Suprapubic skin (tissue), 4 donors: ENCODE measurements around the gene CCDC14. TPM values are rescaled to one million over a fixed set of nuclear protein-coding genes. Genes with fewer than 3 reads are reported as not detected.

ENCODE experiments used
- DNase-seq, 2 donors: peaks; one replicate each; pipeline ENCODE4 v3.0.0-alpha.2; 2019; ENCODE audit warnings: low spot score in 2 of 2
- H3K27ac ChIP-seq: fragments of 200-600 bp; sonication (generic); one replicate; pipeline ENCODE4 v1.5.1; 2019
- H3K27me3 ChIP-seq: fragments of 200-600 bp; sonication (generic); one replicate; pipeline ENCODE4 v1.5.1; 2019
- H3K36me3 ChIP-seq: fragments of 200-600 bp; sonication (generic); one replicate; pipeline ENCODE4 v1.5.1; 2019
- H3K4me1 ChIP-seq: fragments of 200-600 bp; sonication (generic); one replicate; pipeline ENCODE4 v1.5.1; 2019
- H3K4me3 ChIP-seq: fragments of 200-600 bp; sonication (generic); one replicate; pipeline ENCODE4 v1.5.1; 2019; ENCODE audit warnings: mild to moderate bottlenecking
- H3K9me3 ChIP-seq: fragments of 200-600 bp; sonication (generic); one replicate; pipeline ENCODE4 v1.5.1; 2019
- EP300 ChIP-seq: sonication (generic); formaldehyde crosslinking; IDR thresholded peaks from one replicate; pipeline ENCODE4 v1.6.1; 2017; ENCODE audit warnings: antibody characterized with exemption
- POLR2A ChIP-seq, 2 donors: fragments of 450-650 bp; IDR thresholded peaks; one replicate each; pipeline ENCODE4 v1.6.1; 2017; ENCODE audit warnings: antibody characterized with exemption in 2 of 2, mild to moderate bottlenecking in 2 of 2, moderate library complexity in 2 of 2
- POLR2AphosphoS5 ChIP-seq, 3 donors: sonication (generic); formaldehyde crosslinking; IDR thresholded peaks; one replicate each; pipeline ENCODE4 v1.6.1; 2017; ENCODE audit warnings: antibody characterized with exemption in 3 of 3
- WGBS: methylation state at CpG from one replicate; pipeline ENCODE4 v1.1.5; 2018; 5-methylcytosine and 5-hydroxymethylcytosine counted together
- total RNA-seq, 4 donors: library from RNA; depleted of rRNA; stranded (reverse); fragments of >200 nt; gene quantifications; one replicate each; pipeline ENCODE4 v1.1.0, GENCODE V29; 2016
- TF ChIP-seq, protein P1 (sequence below), 2 donors: fragments of 200-600 bp in 1 of 2; fragments of 450-650 bp in 1 of 2; sonication (generic) in 1 of 2; IDR thresholded peaks; one replicate each; pipeline ENCODE4 v1.5.1; 2016 to 2019; ENCODE audit warnings: antibody characterized with exemption in 2 of 2, mild to moderate bottlenecking in 1 of 2, moderate library complexity in 1 of 2

The CCDC14 gene
- total RNA-seq, 4 donors from 2014 or later: 10.8 to 73.5 (median 28.0) TPM

DNA sequence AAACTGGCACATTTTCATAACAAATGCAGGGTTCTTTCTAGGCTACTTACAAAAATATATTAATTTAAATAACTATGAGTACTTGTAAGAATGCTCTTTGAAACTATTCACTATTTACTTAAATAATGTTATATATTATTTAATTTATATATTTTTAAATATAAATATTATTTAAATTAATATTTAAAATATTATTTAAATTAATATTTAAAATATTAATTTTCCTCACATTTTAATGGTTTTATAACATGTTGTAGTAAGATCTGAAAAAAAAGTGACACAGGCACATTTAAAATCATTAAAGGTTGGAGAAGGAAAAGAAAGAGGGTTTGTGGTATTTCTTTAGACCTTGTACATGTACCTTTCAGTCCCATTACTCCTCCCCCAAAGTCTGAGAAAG lies 34.6 kb downstream of the CCDC14 start:
- Histone ChIP-seq H3K27me3 (no peaks in the 10 kb centered on the region), H3K36me3 (peaks cover 43% of the 10 kb centered on the region)

DNA sequence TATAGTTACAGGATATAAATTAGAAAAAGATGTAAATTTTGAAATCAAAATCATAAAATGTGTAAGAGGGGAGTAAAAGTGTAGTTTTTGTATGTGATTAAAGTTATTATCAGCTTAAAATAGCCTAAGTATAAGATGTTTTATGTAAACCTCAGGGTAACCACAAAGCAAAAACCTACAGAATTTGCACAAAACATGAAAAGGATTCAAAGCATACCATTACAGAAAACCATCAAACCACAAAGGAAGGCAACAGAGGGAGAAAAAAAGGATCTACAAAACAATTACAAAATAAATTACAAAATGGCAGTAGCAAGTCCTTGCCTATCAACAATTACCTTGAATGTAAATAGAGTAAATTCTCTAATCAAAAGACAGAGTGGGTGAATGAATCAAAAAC lies 40.2 kb downstream of the CCDC14 start:
- TF ChIP-seq, protein P1, sequence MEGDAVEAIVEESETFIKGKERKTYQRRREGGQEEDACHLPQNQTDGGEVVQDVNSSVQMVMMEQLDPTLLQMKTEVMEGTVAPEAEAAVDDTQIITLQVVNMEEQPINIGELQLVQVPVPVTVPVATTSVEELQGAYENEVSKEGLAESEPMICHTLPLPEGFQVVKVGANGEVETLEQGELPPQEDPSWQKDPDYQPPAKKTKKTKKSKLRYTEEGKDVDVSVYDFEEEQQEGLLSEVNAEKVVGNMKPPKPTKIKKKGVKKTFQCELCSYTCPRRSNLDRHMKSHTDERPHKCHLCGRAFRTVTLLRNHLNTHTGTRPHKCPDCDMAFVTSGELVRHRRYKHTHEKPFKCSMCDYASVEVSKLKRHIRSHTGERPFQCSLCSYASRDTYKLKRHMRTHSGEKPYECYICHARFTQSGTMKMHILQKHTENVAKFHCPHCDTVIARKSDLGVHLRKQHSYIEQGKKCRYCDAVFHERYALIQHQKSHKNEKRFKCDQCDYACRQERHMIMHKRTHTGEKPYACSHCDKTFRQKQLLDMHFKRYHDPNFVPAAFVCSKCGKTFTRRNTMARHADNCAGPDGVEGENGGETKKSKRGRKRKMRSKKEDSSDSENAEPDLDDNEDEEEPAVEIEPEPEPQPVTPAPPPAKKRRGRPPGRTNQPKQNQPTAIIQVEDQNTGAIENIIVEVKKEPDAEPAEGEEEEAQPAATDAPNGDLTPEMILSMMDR (IDR thresholded peaks at IDR 0.05): no peak
- TF ChIP-seq POLR2AphosphoS5 (IDR thresholded peaks at IDR 0.05) (no peak), POLR2A (IDR thresholded peaks at IDR 0.05) (no peak), EP300 (no peak)
- Histone ChIP-seq H3K36me3 (peaks cover 36% of the 10 kb centered on the region), H3K4me3 (no peak overlapping the region), H3K27me3 (no peaks in the 10 kb centered on the region), H3K4me1 (no peaks in the 10 kb centered on the region), H3K9me3 (peaks cover 8% of the 10 kb centered on the region), H3K27ac (no peak overlapping the region)
- no peak for DNase-seq

More for the DNA sequence above, 34.6 kb downstream of the CCDC14 start:
- Histone ChIP-seq H3K4me1 (no peaks in the 10 kb centered on the region), H3K4me3 (no peak overlapping the region), H3K9me3 (peaks cover 3% of the 10 kb centered on the region), H3K27ac (no peak overlapping the region)
- TF ChIP-seq POLR2AphosphoS5 (IDR thresholded peaks at IDR 0.05): no peak
- no peak for TF ChIP-seq EP300
- no peak for TF ChIP-seq POLR2A (IDR thresholded peaks at IDR 0.05)
- TF ChIP-seq, protein P1 (IDR thresholded peaks at IDR 0.05): no peak
- DNase-seq: no peak

DNA sequence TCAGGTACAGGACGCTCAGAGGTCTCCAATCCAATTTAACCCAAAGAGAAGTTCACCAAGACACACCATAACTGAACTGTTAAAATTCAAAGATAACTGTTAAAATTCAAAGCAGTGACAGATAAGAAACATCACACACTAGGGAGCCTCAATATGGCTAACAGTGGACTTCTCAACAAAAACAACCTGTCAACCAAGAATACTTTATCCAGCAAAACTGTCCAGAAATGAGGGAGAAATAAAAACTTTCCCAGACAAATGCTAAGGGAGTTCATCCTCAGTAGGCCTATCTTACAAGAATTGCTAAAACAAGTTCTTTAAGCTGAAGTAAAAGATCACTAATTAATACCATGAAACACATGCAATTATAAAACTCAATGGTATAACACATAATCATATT lies 40.6 kb downstream of the CCDC14 start:
- Histone ChIP-seq H3K27ac (no peak overlapping the region), H3K9me3 (peaks cover 8% of the 10 kb centered on the region), H3K4me3 (no peak overlapping the region), H3K4me1 (no peaks in the 10 kb centered on the region), H3K36me3 (peaks cover 37% of the 10 kb centered on the region), H3K27me3 (no peaks in the 10 kb centered on the region)
- DNase-seq: no peak
- no peak for TF ChIP-seq POLR2AphosphoS5 (IDR thresholded peaks at IDR 0.05)
- TF ChIP-seq POLR2A (IDR thresholded peaks at IDR 0.05): no peak
- TF ChIP-seq, protein P1 (IDR thresholded peaks at IDR 0.05): no peak
- WGBS: 95% methylated on average over 1 of the region's 1 CpG

DNA sequence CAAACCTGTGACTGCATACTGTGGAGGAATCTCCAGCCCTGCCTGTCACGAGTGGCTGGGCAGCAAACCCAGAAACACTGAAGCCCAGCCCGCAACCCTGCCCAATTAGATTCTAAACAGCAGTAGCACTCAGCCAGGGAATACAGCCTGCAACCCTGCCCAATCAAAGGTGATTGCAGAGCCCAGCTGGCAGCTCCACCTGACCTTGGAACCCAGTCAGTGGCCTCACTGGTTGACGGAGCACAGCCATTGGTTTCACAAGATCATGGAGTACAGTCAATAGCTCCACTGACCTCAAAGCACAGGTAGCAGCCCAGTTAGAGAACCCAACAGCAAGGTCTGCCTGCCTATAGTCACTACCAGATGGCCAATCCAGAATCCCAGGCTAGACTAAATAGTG lies 41.7 kb downstream of the CCDC14 start:
- TF ChIP-seq EP300 (no peak), POLR2A (IDR thresholded peaks at IDR 0.05) (no peak), POLR2AphosphoS5 (IDR thresholded peaks at IDR 0.05) (no peak)
- TF ChIP-seq, protein P1 (IDR thresholded peaks at IDR 0.05): no peak

DNA sequence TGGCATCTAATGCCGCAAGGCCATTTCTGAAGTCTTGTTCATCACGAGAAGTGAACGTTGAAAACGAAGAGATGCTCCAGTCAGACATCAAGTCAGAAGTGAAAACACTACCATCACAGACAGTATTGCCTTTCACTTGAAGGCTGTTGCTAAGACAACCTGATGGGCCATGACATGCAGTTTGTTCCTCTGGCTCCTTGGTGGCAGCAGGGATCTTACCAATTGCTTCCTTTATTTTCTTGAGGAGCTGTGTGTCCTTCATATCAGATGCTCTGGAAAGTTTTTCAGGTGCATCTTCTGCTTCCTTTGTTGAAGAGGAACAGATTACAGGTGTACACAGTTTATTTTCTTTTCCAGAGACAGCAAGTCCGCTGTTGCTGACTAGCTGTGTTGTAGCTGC lies 46.2 kb downstream of the CCDC14 start:
- no peak overlapping the region for H3K4me3 ChIP-seq
- no peaks in the 10 kb centered on the region for H3K27me3 ChIP-seq
- WGBS: 71% methylated on average over 5 of the region's 5 CpGs
- no peak overlapping the region for H3K27ac ChIP-seq
- H3K9me3 ChIP-seq: no peaks in the 10 kb centered on the region
- H3K4me1 ChIP-seq: no peaks in the 10 kb centered on the region
- H3K36me3 ChIP-seq: peaks cover 17% of the 10 kb centered on the region
- DNase-seq: no peak
- TF ChIP-seq EP300 (no peak), POLR2AphosphoS5 (IDR thresholded peaks at IDR 0.05) (no peak), POLR2A (IDR thresholded peaks at IDR 0.05) (no peak)

More for the DNA sequence above, 41.7 kb downstream of the CCDC14 start:
- DNase-seq: no peak
- WGBS: 100% methylated on average over 1 of the region's 3 CpGs
- H3K36me3 ChIP-seq: peaks cover 37% of the 10 kb centered on the region
- no peaks in the 10 kb centered on the region for H3K27me3 ChIP-seq
- H3K4me3 ChIP-seq: no peak overlapping the region
- H3K4me1 ChIP-seq: no peaks in the 10 kb centered on the region
- H3K27ac ChIP-seq: no peak overlapping the region
- peaks cover 8% of the 10 kb centered on the region for H3K9me3 ChIP-seq

DNA sequence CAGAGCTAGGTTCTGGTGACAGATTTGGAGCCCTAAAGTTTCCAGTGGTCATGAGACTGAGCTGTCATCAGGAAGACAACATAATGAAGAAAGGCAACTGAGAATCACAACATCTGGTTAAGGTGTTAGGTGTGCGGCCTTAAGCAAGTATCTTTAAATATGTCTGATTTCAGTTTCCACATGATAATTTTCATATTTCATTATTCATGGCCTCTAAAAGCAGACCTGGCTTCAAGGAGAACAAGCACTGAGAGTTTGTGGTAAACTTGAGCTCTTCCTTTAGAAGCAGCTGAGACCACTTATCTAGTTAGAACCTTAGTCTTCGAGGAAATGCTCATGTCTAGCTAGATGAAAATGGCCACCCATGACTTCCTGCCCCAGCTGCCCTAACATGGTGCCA lies 51.2 kb downstream of the CCDC14 start:
- WGBS: 95% methylated on average over 2 of the region's 2 CpGs
- Histone ChIP-seq H3K27me3 (no peaks in the 10 kb centered on the region), H3K9me3 (no peaks in the 10 kb centered on the region), H3K27ac (no peak overlapping the region), H3K36me3 (no peaks in the 10 kb centered on the region), H3K4me3 (no peak overlapping the region), H3K4me1 (no peaks in the 10 kb centered on the region)
- DNase-seq: no peak
- TF ChIP-seq POLR2A (IDR thresholded peaks at IDR 0.05): no peak
- no peak for TF ChIP-seq POLR2AphosphoS5 (IDR thresholded peaks at IDR 0.05)
- TF ChIP-seq, protein P1 (IDR thresholded peaks at IDR 0.05): no peak
